ENCODE data around the gene RASSF8.

RASSF8 gene

DNA sequence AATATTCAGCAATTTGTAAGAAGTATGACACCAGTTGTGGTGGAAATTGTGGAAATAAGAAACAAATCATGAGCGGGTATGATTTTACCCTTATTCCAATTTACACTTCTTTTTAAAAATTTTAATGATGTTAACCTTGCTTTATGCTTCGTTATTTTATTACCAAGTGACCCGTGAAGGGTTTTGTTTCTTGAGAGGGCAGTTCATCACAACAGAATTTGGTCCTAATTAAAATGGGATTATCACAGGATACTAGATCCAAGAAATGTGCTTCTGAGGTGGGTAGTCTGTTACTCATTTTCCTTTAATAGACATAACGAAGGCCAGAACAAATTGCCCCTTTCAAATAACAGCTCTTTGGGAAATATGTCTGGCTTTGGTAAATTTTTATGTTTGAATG lies 25.5 kb upstream of the RASSF8 start:
- no peak overlapping the region for H3K4me3 ChIP-seq (ENCODE audit: low read depth, low read length)
- no peak for DNase-seq (ENCODE audit: low read depth)
- TF ChIP-seq, protein P1, sequence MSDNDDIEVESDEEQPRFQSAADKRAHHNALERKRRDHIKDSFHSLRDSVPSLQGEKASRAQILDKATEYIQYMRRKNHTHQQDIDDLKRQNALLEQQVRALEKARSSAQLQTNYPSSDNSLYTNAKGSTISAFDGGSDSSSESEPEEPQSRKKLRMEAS (IDR thresholded peaks at IDR 0.05; ENCODE audit: low read depth, low read length) = no peak
- TF ChIP-seq POLR2A (IDR thresholded peaks at IDR 0.05; ENCODE audit: extremely low read depth, insufficient read length) = no peak
- TF ChIP-seq, protein P2, sequence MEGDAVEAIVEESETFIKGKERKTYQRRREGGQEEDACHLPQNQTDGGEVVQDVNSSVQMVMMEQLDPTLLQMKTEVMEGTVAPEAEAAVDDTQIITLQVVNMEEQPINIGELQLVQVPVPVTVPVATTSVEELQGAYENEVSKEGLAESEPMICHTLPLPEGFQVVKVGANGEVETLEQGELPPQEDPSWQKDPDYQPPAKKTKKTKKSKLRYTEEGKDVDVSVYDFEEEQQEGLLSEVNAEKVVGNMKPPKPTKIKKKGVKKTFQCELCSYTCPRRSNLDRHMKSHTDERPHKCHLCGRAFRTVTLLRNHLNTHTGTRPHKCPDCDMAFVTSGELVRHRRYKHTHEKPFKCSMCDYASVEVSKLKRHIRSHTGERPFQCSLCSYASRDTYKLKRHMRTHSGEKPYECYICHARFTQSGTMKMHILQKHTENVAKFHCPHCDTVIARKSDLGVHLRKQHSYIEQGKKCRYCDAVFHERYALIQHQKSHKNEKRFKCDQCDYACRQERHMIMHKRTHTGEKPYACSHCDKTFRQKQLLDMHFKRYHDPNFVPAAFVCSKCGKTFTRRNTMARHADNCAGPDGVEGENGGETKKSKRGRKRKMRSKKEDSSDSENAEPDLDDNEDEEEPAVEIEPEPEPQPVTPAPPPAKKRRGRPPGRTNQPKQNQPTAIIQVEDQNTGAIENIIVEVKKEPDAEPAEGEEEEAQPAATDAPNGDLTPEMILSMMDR (IDR thresholded peaks at IDR 0.05; ENCODE audit: low read depth, low read length) = no peak
- TF ChIP-seq MYC (IDR thresholded peaks at IDR 0.05; ENCODE audit: low read depth, low read length) = no peak

DNA sequence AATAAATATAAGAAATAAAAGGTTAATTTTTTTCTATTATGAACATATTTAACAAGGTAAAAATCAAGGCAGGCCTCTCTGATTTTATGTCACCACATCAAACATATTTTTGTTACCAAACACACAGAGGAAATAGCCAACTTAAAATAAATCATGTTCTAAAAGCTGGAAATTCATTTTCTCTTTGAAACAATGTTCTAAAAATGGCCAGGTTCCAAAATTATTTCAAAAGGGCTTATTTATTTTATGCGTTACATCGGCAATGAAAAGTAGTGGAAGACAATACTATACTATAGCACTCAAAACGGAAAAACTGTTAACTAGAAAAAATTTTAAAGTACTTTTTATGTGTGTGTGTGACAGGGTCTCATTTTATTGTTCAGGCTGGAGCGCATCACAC lies 24.0 kb upstream of the RASSF8 start:
- no peak for TF ChIP-seq POLR2A (IDR thresholded peaks at IDR 0.05; ENCODE audit: extremely low read depth, insufficient read length)
- TF ChIP-seq, protein P1 (IDR thresholded peaks at IDR 0.05; ENCODE audit: low read depth, low read length) = no peak
- no peak for TF ChIP-seq MYC (IDR thresholded peaks at IDR 0.05; ENCODE audit: low read depth, low read length)
- TF ChIP-seq, protein P2 (IDR thresholded peaks at IDR 0.05; ENCODE audit: low read depth, low read length) = no peak
- DNase-seq (ENCODE audit: low read depth) = no peak
- H3K4me3 ChIP-seq (ENCODE audit: low read depth, low read length) = no peak overlapping the region

DNA sequence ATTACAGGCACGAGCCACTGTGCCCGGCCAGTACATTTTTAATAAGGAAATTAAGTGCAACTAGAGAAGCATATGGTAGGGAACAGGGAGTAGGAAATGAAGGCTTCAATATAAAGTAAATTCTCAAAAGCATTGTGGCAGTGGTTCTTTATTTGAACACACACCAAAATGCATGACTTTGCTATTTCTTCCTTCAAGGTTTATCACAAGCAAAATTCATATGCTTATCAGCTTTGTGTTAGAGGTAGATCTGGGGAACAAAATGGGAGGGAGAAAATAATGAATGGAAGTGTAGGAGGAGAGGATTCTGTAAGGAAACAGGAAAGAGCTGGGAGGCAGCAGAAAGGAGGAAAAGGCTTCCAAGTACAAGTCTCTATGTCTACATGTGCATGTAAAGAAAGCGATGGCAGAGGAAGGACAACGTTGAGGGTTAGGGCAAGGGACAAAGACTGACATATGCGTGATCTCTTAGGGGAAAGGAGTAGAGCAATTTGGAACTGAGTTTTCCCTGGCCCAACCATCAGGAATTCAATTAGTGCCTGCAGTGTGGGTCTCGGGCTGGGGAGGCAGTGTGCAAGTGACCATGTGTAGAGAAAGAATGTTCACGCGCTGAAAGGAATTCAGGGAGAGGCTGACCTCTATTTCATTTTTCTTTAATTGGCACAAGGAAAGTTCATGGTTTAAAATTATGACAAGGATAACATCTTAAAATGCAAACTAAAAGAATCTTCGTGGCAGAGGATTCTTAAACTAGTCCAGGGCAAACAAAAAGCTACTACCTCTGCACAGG lies 22.9 kb upstream of the RASSF8 start:
- TF ChIP-seq POLR2A (IDR thresholded peaks at IDR 0.05; ENCODE audit: extremely low read depth, insufficient read length) = no peak
- TF ChIP-seq, protein P2 (IDR thresholded peaks at IDR 0.05; ENCODE audit: low read depth, low read length) = no peak
- no peak for TF ChIP-seq MYC (IDR thresholded peaks at IDR 0.05; ENCODE audit: low read depth, low read length)
- TF ChIP-seq, protein P1 (IDR thresholded peaks at IDR 0.05; ENCODE audit: low read depth, low read length) = no peak
- DNase-seq (ENCODE audit: low read depth) = no peak
- no peak overlapping the region for H3K4me3 ChIP-seq (ENCODE audit: low read depth, low read length)

DNA sequence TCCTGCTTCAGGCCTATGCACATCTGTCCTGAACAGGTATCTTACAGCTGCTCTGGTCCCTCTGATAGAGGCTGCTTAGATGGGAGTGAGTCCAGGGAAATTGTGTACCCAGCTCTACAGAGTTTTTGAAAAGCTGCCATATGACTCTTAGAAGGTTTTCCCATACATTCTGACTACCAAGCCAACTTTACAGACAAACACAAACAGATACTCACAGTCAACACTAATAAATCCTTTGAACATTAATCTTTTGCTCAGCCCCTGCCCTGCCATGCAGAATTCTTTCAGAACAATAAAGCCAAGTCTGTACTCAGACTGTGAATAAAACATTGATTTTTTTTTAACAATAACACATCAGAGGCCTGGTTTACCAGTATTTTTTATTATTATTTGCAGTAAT lies 21.4 kb upstream of the RASSF8 start:
- TF ChIP-seq POLR2A (IDR thresholded peaks at IDR 0.05; ENCODE audit: extremely low read depth, insufficient read length) = no peak
- TF ChIP-seq, protein P2 (IDR thresholded peaks at IDR 0.05; ENCODE audit: low read depth, low read length) = no peak
- no peak for TF ChIP-seq MYC (IDR thresholded peaks at IDR 0.05; ENCODE audit: low read depth, low read length)
- TF ChIP-seq, protein P1 (IDR thresholded peaks at IDR 0.05; ENCODE audit: low read depth, low read length) = no peak
- no peak for DNase-seq (ENCODE audit: low read depth)
- no peak overlapping the region for H3K4me3 ChIP-seq (ENCODE audit: low read depth, low read length)

DNA sequence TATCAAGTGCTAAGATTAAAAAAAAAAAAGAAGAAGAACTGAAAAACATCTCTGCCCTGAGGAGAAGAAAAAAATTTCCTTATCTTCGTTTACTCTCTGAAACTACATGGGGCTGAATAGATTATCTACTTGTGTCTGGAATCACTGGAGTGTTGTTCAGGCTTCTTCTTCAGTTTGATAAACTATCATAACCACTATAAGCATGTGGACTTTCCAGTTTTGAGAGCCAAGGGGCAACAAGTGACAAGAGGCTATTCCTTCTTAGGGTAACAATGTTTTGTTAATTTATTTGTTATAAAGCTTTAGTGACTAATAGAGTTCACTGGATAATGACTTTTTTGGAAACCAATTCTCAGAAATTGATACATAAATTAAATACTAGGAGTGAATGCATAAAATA lies 19.9 kb upstream of the RASSF8 start:
- TF ChIP-seq MYC (IDR thresholded peaks at IDR 0.05; ENCODE audit: low read depth, low read length) = no peak
- TF ChIP-seq, protein P2 (IDR thresholded peaks at IDR 0.05; ENCODE audit: low read depth, low read length) = no peak
- TF ChIP-seq POLR2A (IDR thresholded peaks at IDR 0.05; ENCODE audit: extremely low read depth, insufficient read length) = no peak
- TF ChIP-seq, protein P1 (IDR thresholded peaks at IDR 0.05; ENCODE audit: low read depth, low read length) = no peak
- DNase-seq (ENCODE audit: low read depth) = no peak
- H3K4me3 ChIP-seq (ENCODE audit: low read depth, low read length) = no peak overlapping the region
